ENCODE data around the gene SFTA2. TPM values are rescaled to one million over a fixed set of nuclear protein-coding genes. Genes with fewer than 3 reads are reported as not detected.

The SFTA2 gene
- total and polyA plus RNA-seq, 8 donors, result 2.8 to 94.7 (median 15.2) TPM; not detected in 3

- Histone ChIP-seq H3K9me3 (no peaks in the 10 kb centered on the region), H3K4me3 (no peak overlapping the region), H3K27me3 (no peaks in the 10 kb centered on the region), H3K27ac (no peak overlapping the region), H3K36me3 (peaks cover 69 to 100% (median 100%) of the 10 kb centered on the region in 4 donors), H3K4me1 (peaks cover 0 to 17% (median 7%) of the 10 kb centered on the region in 4 donors)
- no peak for TF ChIP-seq POLR2AphosphoS5 (IDR thresholded peaks at IDR 0.05)
- no peak for TF ChIP-seq POLR2A (IDR thresholded peaks at IDR 0.05)
- TF ChIP-seq EP300 (IDR thresholded peaks at IDR 0.05), result no peak
- TF ChIP-seq, protein P1, sequence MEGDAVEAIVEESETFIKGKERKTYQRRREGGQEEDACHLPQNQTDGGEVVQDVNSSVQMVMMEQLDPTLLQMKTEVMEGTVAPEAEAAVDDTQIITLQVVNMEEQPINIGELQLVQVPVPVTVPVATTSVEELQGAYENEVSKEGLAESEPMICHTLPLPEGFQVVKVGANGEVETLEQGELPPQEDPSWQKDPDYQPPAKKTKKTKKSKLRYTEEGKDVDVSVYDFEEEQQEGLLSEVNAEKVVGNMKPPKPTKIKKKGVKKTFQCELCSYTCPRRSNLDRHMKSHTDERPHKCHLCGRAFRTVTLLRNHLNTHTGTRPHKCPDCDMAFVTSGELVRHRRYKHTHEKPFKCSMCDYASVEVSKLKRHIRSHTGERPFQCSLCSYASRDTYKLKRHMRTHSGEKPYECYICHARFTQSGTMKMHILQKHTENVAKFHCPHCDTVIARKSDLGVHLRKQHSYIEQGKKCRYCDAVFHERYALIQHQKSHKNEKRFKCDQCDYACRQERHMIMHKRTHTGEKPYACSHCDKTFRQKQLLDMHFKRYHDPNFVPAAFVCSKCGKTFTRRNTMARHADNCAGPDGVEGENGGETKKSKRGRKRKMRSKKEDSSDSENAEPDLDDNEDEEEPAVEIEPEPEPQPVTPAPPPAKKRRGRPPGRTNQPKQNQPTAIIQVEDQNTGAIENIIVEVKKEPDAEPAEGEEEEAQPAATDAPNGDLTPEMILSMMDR (IDR thresholded peaks at IDR 0.05), result no peak
- WGBS, 5 donors, result 86 to 94% (median 93%) methylated on average over 10 to 12 of the region's 12 CpGs
- intact Hi-C loops (cut with DNase I; ENCODE audit: low total_unique reads), result no loop called here
- no peak for DNase-seq
Observed at GRCh38 chr6:30894381-30894780, 37.6 kb downstream of the SFTA2 start.

DNA sequence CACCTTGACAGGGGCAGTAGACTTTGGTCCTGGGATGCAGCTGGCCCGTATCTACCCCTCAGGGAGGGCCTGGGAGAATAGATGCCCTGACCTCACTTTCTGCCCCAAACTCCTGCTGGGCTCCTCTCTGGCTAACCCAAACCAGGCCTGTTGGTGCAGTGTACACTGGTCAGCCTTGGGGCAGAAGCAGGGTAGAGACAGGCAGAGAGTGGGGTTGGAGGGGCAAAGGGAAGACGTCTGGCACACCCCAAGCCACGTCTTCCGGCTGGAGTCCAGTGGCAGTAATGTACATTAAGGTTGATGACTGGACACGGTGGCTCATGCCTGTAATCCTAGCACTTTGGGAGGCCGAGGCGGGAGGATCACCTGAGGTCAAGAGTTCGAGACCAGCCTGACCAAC, 38.3 kb downstream of the SFTA2 start:
- Histone ChIP-seq H3K9me3 (no peaks in the 10 kb centered on the region), H3K27me3 (no peaks in the 10 kb centered on the region), H3K36me3 (peaks cover 63 to 100% (median 100%) of the 10 kb centered on the region in 4 donors), H3K4me1 (peaks cover 0 to 24% (median 9%) of the 10 kb centered on the region in 4 donors), H3K4me3 (no peak overlapping the region), H3K27ac (no peak overlapping the region)
- TF ChIP-seq POLR2A (IDR thresholded peaks at IDR 0.05) (no peak), EP300 (IDR thresholded peaks at IDR 0.05) (no peak), POLR2AphosphoS5 (IDR thresholded peaks at IDR 0.05) (no peak)
- TF ChIP-seq, protein P1 (IDR thresholded peaks at IDR 0.05), result no peak
- intact Hi-C loops (cut with DNase I; ENCODE audit: low total_unique reads), result no loop called here
- 86 to 91% (median 90%) methylated on average over 8 of the region's 8 CpGs for WGBS, 5 donors
- DNase-seq, result no peak

GRCh38 chr6:30893001-30893591, 38.9 kb downstream of the SFTA2 start:
- Histone ChIP-seq H3K27me3 (no peaks in the 10 kb centered on the region), H3K4me1 (peaks cover 0 to 30% (median 12%) of the 10 kb centered on the region in 4 donors), H3K27ac (no peak overlapping the region), H3K9me3 (no peaks in the 10 kb centered on the region), H3K4me3 (no peak overlapping the region), H3K36me3 (peaks cover 57 to 97% (median 95%) of the 10 kb centered on the region in 4 donors)
- no peak for TF ChIP-seq POLR2A (IDR thresholded peaks at IDR 0.05)
- TF ChIP-seq POLR2AphosphoS5 (IDR thresholded peaks at IDR 0.05), result no peak
- intact Hi-C loops (cut with DNase I; ENCODE audit: low total_unique reads), result no loop called here
- no peak for DNase-seq
- WGBS, 5 donors, result 82 to 89% (median 86%) methylated on average over 10 to 16 of the region's 16 CpGs

- no peak for DNase-seq
- H3K27me3 ChIP-seq, result no peaks in the 10 kb centered on the region
- H3K9me3 ChIP-seq, result no peaks in the 10 kb centered on the region
- peaks cover 46 to 86% (median 84%) of the 10 kb centered on the region in 4 donors for H3K36me3 ChIP-seq
- intact Hi-C loops (cut with DNase I; ENCODE audit: low total_unique reads), result no loop called here
- H3K4me3 ChIP-seq, result no peak overlapping the region
- WGBS, 5 donors, result 90 to 96% (median 90%) methylated on average over 8 to 21 of the region's 21 CpGs
- H3K27ac ChIP-seq, result no peak overlapping the region
- peaks cover 1 to 37% (median 15%) of the 10 kb centered on the region in 4 donors for H3K4me1 ChIP-seq
- TF ChIP-seq POLR2AphosphoS5 (IDR thresholded peaks at IDR 0.05), result no peak
- TF ChIP-seq EP300 (IDR thresholded peaks at IDR 0.05), result no peak
- no peak for TF ChIP-seq POLR2A (IDR thresholded peaks at IDR 0.05)
- TF ChIP-seq, protein P1 (IDR thresholded peaks at IDR 0.05), result no peak
Observed at GRCh38 chr6:30891816-30892538, 40.0 kb downstream of the SFTA2 start.

GRCh38 chr6:30891450-30891723, 40.6 kb downstream of the SFTA2 start:
- no peak overlapping the region for H3K4me3 ChIP-seq
- H3K27me3 ChIP-seq, result no peaks in the 10 kb centered on the region
- TF ChIP-seq EP300 (IDR thresholded peaks at IDR 0.05) (no peak), POLR2AphosphoS5 (IDR thresholded peaks at IDR 0.05) (no peak)
- TF ChIP-seq, protein P1 (IDR thresholded peaks at IDR 0.05), result no peak
- H3K9me3 ChIP-seq, result no peaks in the 10 kb centered on the region
- no peak for DNase-seq
- peaks cover 7 to 43% (median 21%) of the 10 kb centered on the region in 4 donors for H3K4me1 ChIP-seq
- no peak overlapping the region for H3K27ac ChIP-seq
- intact Hi-C loops (cut with DNase I; ENCODE audit: low total_unique reads), result no loop called here
- H3K36me3 ChIP-seq, result peaks cover 40 to 80% (median 78%) of the 10 kb centered on the region in 4 donors
- 85 to 97% (median 87%) methylated on average over 4 of the region's 4 CpGs for WGBS, 5 donors
